ENCODE data around the gene AHI1. TPM values are rescaled to one million over a fixed set of nuclear protein-coding genes. Genes with fewer than 3 reads are reported as not detected.

AHI1 gene
- total RNA-seq, 1 experiment from 2014 or later: 26.5 TPM

- no peaks in the 10 kb centered on the region for H3K4me1 Mint-ChIP-seq (ENCODE audit: insufficient read depth, unreplicated experiment)
- ChIA-PET POLR2A (interaction anchor here (0.6 to 0.7 kb wide), 3 partner anchors 8 to 937 kb away, joined by 3 to 4 read pairs (median 4); no protein-coding TSS in a partner anchor), CTCF (interaction anchor here (0.6 to 0.7 kb wide), 3 partner anchors 51 to 91 kb away, joined by 3 to 4 read pairs (median 3); no protein-coding TSS in a partner anchor)
- intact Hi-C loops (cut with micrococcal nuclease): no loop called here
- DNase-seq (ENCODE audit: unreplicated experiment): no peak
- no peaks in the 10 kb centered on the region for H3K27me3 Mint-ChIP-seq (ENCODE audit: insufficient read depth, unreplicated experiment)
- H3K4me3 Mint-ChIP-seq (ENCODE audit: unreplicated experiment): no peak overlapping the region
- H3K36me3 Mint-ChIP-seq (ENCODE audit: insufficient read depth, unreplicated experiment): no peaks in the 10 kb centered on the region
- H3K9me3 Mint-ChIP-seq (ENCODE audit: unreplicated experiment): no peaks in the 10 kb centered on the region
- BruUV-seq (replicated peaks): no TSS peak
- no peak for TF ChIP-seq CTCF (IDR thresholded peaks at IDR 0.05; ENCODE audit: unreplicated experiment)
- H3K27ac Mint-ChIP-seq (ENCODE audit: low read depth, unreplicated experiment): no peak overlapping the region
Observed at GRCh38 chr6:135236319-135236718, 261.2 kb downstream of the AHI1 start.

GRCh38 chr6:135235716-135236115 is 261.8 kb downstream of the AHI1 start:
- TF ChIP-seq CTCF (IDR thresholded peaks at IDR 0.05; ENCODE audit: unreplicated experiment): no peak
- CTCF ChIA-PET: interaction anchor here (1.0 kb wide), 1 partner anchor 21 kb away, joined by 3 read pairs; no protein-coding TSS in a partner anchor
- Mint-ChIP-seq H3K9me3 (ENCODE audit: unreplicated experiment) (no peaks in the 10 kb centered on the region), H3K27ac (ENCODE audit: low read depth, unreplicated experiment) (no peak overlapping the region), H3K27me3 (ENCODE audit: insufficient read depth, unreplicated experiment) (no peaks in the 10 kb centered on the region), H3K36me3 (ENCODE audit: insufficient read depth, unreplicated experiment) (no peaks in the 10 kb centered on the region), H3K4me1 (ENCODE audit: insufficient read depth, unreplicated experiment) (no peaks in the 10 kb centered on the region), H3K4me3 (ENCODE audit: unreplicated experiment) (no peak overlapping the region)
- DNase-seq (ENCODE audit: unreplicated experiment): no peak
- no TSS peak for BruUV-seq (replicated peaks)
- POLR2A ChIA-PET: interaction anchor here (0.6 kb wide), 1 partner anchor 10 kb away, joined by 3 read pairs; no protein-coding TSS in a partner anchor
- intact Hi-C loops (cut with micrococcal nuclease): no loop called here

GRCh38 chr6:135234492-135234780 is 263.1 kb downstream of the AHI1 start:
- no peak for TF ChIP-seq CTCF (IDR thresholded peaks at IDR 0.05; ENCODE audit: unreplicated experiment)
- DNase-seq (ENCODE audit: unreplicated experiment): no peak
- Mint-ChIP-seq H3K27me3 (ENCODE audit: insufficient read depth, unreplicated experiment) (no peaks in the 10 kb centered on the region), H3K36me3 (ENCODE audit: insufficient read depth, unreplicated experiment) (no peaks in the 10 kb centered on the region), H3K9me3 (ENCODE audit: unreplicated experiment) (no peaks in the 10 kb centered on the region), H3K27ac (ENCODE audit: low read depth, unreplicated experiment) (no peak overlapping the region), H3K4me1 (ENCODE audit: insufficient read depth, unreplicated experiment) (no peaks in the 10 kb centered on the region), H3K4me3 (ENCODE audit: unreplicated experiment) (no peak overlapping the region)
- no TSS peak for BruUV-seq (replicated peaks)
- intact Hi-C loops (cut with micrococcal nuclease): no loop called here
- ChIA-PET CTCF (no interaction called here), POLR2A (no interaction called here)

GRCh38 chr6:135233686-135234491 is 263.7 kb downstream of the AHI1 start:
- BruUV-seq (replicated peaks): no TSS peak
- DNase-seq (ENCODE audit: unreplicated experiment): no peak
- no peak for TF ChIP-seq CTCF (IDR thresholded peaks at IDR 0.05; ENCODE audit: unreplicated experiment)
- H3K36me3 Mint-ChIP-seq (ENCODE audit: insufficient read depth, unreplicated experiment): no peaks in the 10 kb centered on the region
- no peak overlapping the region for H3K27ac Mint-ChIP-seq (ENCODE audit: low read depth, unreplicated experiment)
- CTCF ChIA-PET: no interaction called here
- H3K4me3 Mint-ChIP-seq (ENCODE audit: unreplicated experiment): no peak overlapping the region
- no peaks in the 10 kb centered on the region for H3K27me3 Mint-ChIP-seq (ENCODE audit: insufficient read depth, unreplicated experiment)
- intact Hi-C loops (cut with micrococcal nuclease): no loop called here
- POLR2A ChIA-PET: no interaction called here
- no peaks in the 10 kb centered on the region for H3K9me3 Mint-ChIP-seq (ENCODE audit: unreplicated experiment)
- H3K4me1 Mint-ChIP-seq (ENCODE audit: insufficient read depth, unreplicated experiment): no peaks in the 10 kb centered on the region

Small RNAs within 50 kb of the gene (microRNA-seq; reads per million reads assigned to microRNA genes)
- not detected for gene MIR548A2
